K562 (cell line): ENCODE results near the gene PPT2. TPM values are rescaled to one million over a fixed set of nuclear protein-coding genes. Genes with fewer than 3 reads are reported as not detected.
A peak's percentile ranks its signal among the peaks of the same experiment; 100 is the strongest.

Experiments
- C11orf30 ChIP-seq: fragments of 450-650 bp; IDR thresholded peaks from 2 replicates; pipeline ENCODE4 v1.6.1; 2016; ENCODE audit warnings: low read depth, mild to moderate bottlenecking
- CAMTA2 ChIP-seq: fragments of 250-450 bp; sonication (Bioruptor Pico); conservative IDR thresholded peaks from 2 replicates; pipeline ENCODE4 v1.5.1; 2022
- CCNT2 ChIP-seq: IDR thresholded peaks from 2 replicates; pipeline ENCODE4 v1.6.1; 2011; ENCODE audit warnings: borderline replicate concordance, low read depth, mild to moderate bottlenecking, moderate library complexity, mixed read lengths, low read length; ENCODE audit not compliant: insufficient read length; ENCODE audit errors: extremely low read depth
- CHD2 ChIP-seq: IDR thresholded peaks from 2 replicates; pipeline ENCODE4 v1.6.1; 2011; ENCODE audit warnings: low read depth, low read length
- ELF2 ChIP-seq: fragments of 250-450 bp; sonication (Bioruptor Pico); IDR thresholded peaks from 2 replicates; pipeline ENCODE4 v1.5.0; 2021; ENCODE audit warnings: mild to moderate bottlenecking
- FOXP1 ChIP-seq: sonication (generic); formaldehyde crosslinking; IDR thresholded peaks from 2 replicates; pipeline ENCODE4 v1.8.0; 2022; ENCODE audit warnings: mild to moderate bottlenecking, missing genetic modification reagents
- GATAD2B ChIP-seq: fragments of 450-650 bp; IDR thresholded peaks from 2 replicates; pipeline ENCODE4 v1.6.1; 2017; ENCODE audit warnings: mild to moderate bottlenecking, borderline replicate concordance
- JUN ChIP-seq, 2 experiments: sonication (generic) in 1 of 2; formaldehyde crosslinking in 1 of 2; IDR thresholded peaks; 2 replicates each; pipeline versions ENCODE4 v1.6.1 to v1.8.0; 2012 to 2022; ENCODE audit warnings: borderline replicate concordance in 2 of 2, mild to moderate bottlenecking in 2 of 2, improper control_type of control experiment in 1 of 2, low read depth in 1 of 2, low read length in 1 of 2, missing genetic modification reagents in 1 of 2
- KAT7 ChIP-seq: sonication (generic); formaldehyde crosslinking; IDR thresholded peaks from 2 replicates; pipeline ENCODE4 v1.8.0; 2022; ENCODE audit warnings: missing genetic modification reagents, mild to moderate bottlenecking, borderline replicate concordance
- NFRKB ChIP-seq: fragments of 450-650 bp; IDR thresholded peaks from 2 replicates; pipeline ENCODE4 v1.6.1; 2016; ENCODE audit warnings: low read depth
- SRSF9 ChIP-seq: fragments of 200-400 bp; formaldehyde crosslinking; IDR thresholded peaks from 2 replicates; pipeline ENCODE4 v1.6.1; 2017; ENCODE audit warnings: low read depth, low read length, borderline replicate concordance
- ZC3H8 ChIP-seq: fragments of 450-650 bp; IDR thresholded peaks from 2 replicates; pipeline ENCODE4 v1.6.1; 2017
- ZNF696 ChIP-seq: fragments of 250-450 bp; sonication (Bioruptor Pico); conservative IDR thresholded peaks from 2 replicates; pipeline ENCODE4 v1.4.0; 2020; ENCODE audit warnings: mild to moderate bottlenecking, moderate library complexity
- polyA plus RNA-seq, 8 experiments: library from polyadenylated mRNA; depleted of rRNA in 4 of 8; stranded (reverse) in 5 of 8; unstranded in 3 of 8; fragments of >200 nt; fragmentation: Nextera tagmentation in 2 of 8; fragmentation: Illumina TruSeq in 1 of 8; extraction: Ambion mirVana in 2 of 8; extraction: Trizol in 1 of 8; gene quantifications; 2 replicates each; pipeline versions ENCODE4 v1.2.1 to v1.2.3, GENCODE V29; 2011 to 2014; ENCODE audit warnings: inconsistent platforms in 1 of 8, missing spikeins in 1 of 8
- total RNA-seq, 7 experiments: library from RNA; depleted of rRNA in 6 of 7; stranded (reverse); fragments of >200 nt in 6 of 7; fragmentation: Illumina TruSeq in 2 of 7; extraction: Trizol in 2 of 7; gene quantifications; 2 replicates each; pipeline versions ENCODE4 v1.2.1 to v1.2.3, GENCODE V29; 2011 to 2021; ENCODE audit warnings: low replicate concordance in 1 of 7
- TF ChIP-seq, protein P1 (sequence below), 2 experiments: fragments of 450-650 bp; IDR thresholded peaks; 2 replicates each; pipeline ENCODE4 v1.6.1; 2016; ENCODE audit warnings: mild to moderate bottlenecking in 2 of 2, borderline replicate concordance in 1 of 2, low read depth in 1 of 2, moderate library complexity in 1 of 2
- TF ChIP-seq, protein P2 (sequence below): fragments of 450-650 bp; IDR thresholded peaks from 2 replicates; pipeline ENCODE4 v1.6.1; 2016; ENCODE audit warnings: low read depth, mild to moderate bottlenecking, moderate library complexity
- TF ChIP-seq, protein P3 (sequence below): sonication (generic); formaldehyde crosslinking; IDR thresholded peaks from 2 replicates; pipeline ENCODE4 v1.9.0; 2022; ENCODE audit warnings: mild to moderate bottlenecking, missing genetic modification reagents

PPT2 gene
- total and polyA plus RNA-seq, 9 of the 15 experiments (the other 6 are each of a cell fraction or from before 2014, with no cell fraction given) = 27.4 to 98.8 (median 69.9) TPM

DNA sequence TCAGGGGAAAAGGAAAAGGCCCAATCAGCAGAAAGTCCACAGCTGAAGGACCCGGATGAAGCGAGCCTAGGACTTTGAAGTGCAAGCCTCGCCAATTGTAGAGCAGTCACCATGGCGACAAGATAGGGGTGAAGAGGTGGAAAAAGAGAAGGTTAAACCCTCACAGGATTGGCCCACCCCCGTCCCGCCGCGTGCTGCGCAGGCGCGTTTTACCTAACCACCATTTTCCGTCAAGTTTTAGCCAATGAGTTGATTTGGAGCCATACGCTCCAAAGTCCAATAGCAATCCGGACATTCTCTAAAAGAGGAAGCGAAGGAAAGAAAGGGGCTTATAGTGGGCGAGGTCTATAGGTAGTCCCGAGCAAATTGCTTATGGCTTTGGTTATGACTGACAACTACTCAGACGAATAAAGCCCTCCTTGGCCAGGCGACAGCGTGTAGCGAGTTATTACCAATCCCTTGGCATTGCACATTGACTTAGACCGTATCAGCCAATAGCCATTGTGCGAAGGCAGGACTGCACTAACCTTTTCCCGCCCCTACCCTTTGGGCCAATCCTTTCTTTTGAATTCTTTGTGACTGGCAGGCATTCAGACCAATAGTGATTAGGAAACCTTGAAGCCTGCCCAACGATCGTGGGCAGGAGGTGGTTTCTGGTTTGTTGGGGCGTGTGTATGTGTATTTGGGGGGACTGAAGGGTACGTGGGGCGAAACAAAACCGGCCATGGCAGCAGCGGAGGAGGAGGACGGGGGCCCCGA lies 24.0 kb downstream of the PPT2 start, which contains the start of gene RNF5 (continued):
- TF ChIP-seq, protein P1, sequence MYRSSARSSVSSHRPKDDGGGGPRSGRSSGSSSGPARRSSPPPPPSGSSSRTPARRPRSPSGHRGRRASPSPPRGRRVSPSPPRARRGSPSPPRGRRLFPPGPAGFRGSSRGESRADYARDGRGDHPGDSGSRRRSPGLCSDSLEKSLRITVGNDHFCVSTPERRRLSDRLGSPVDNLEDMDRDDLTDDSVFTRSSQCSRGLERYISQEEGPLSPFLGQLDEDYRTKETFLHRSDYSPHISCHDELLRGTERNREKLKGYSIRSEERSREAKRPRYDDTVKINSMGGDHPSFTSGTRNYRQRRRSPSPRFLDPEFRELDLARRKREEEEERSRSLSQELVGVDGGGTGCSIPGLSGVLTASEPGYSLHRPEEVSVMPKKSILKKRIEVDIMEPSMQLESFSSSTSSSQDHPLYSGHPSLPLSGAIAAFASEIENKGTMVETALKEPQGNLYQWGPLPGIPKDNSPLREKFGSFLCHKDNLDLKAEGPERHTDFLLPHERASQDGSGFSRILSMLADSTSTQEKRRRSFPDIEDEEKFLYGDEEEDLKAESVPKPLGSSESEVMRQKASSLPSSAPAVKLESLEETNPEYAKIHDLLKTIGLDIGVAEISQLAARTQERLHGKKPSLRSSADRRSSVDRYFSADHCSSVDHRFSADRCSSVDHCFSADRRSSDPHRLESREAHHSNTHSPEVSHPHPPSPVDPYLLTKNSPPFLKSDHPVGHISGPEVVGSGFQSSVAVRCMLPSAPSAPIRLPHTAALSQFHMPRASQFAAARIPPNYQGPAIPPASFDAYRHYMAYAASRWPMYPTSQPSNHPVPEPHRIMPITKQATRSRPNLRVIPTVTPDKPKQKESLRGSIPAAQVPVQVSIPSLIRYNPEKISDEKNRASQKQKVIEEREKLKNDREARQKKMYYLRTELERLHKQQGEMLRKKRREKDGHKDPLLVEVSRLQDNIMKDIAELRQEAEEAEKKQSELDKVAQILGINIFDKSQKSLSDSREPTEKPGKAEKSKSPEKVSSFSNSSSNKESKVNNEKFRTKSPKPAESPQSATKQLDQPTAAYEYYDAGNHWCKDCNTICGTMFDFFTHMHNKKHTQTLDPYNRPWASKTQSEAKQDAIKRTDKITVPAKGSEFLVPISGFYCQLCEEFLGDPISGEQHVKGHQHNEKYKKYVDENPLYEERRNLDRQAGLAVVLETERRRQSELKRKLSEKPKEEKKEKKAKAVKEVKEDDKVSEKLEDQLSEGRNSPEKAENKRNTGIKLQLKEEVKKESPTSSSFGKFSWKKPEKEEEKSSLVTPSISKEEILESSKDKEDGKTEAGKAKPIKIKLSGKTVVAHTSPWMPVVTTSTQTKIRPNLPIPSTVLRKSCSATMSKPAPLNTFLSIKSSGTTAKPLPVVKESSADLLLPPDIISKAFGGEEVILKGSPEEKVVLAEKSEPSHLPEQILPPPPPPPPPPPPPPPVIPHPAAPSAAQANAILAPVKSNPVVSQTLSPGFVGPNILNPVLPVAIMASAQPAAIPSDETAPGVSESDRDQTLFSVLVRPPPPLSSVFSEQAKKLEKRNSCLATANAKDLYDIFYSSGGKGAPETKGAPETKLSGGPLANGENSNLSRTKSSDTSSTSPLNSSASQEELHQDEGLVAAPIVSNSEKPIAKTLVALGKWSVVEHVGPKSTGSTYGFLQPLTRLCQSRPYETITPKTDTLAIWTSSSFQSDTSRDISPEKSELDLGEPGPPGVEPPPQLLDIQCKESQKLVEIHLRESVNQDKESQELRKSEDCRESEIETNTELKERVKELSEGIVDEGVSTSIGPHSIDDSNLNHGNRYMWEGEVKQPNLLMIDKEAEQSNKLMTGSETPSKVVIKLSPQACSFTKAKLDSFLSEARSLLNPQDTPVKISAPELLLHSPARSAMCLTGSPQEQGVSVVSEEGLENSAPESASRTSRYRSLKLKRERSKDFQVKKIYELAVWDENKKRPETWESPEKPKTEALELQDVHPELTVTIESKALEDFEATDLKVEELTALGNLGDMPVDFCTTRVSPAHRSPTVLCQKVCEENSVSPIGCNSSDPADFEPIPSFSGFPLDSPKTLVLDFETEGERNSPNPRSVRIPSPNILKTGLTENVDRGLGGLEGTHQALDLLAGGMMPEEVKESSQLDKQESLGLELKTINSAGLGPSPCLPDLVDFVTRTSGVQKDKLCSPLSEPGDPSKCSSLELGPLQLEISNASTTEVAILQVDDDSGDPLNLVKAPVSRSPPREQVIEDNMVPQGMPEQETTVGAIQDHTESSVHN (IDR thresholded peaks at IDR 0.05; ENCODE audit: borderline replicate concordance in 1 of 2, low read depth in 1 of 2) = no peak
- TF ChIP-seq C11orf30 = peak; percentile 100
- TF ChIP-seq, protein P2, sequence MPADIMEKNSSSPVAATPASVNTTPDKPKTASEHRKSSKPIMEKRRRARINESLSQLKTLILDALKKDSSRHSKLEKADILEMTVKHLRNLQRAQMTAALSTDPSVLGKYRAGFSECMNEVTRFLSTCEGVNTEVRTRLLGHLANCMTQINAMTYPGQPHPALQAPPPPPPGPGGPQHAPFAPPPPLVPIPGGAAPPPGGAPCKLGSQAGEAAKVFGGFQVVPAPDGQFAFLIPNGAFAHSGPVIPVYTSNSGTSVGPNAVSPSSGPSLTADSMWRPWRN = no peak; the same call in 1 of the 2 replicates
- no peak for TF ChIP-seq CCNT2
- no peak for TF ChIP-seq ZNF696 (CRISPR knock-in tag)
- TF ChIP-seq CHD2 = peak; percentile 88
- no peak for TF ChIP-seq ELF2 (CRISPR knock-in tag)
- TF ChIP-seq NFRKB = no peak
- TF ChIP-seq GATAD2B = no peak
- no peak for TF ChIP-seq FOXP1 (CRISPR knock-in tag)
- no peak for TF ChIP-seq SRSF9
- peak; percentile 32; the same call in 1 of the 2 replicates for TF ChIP-seq JUN (IDR thresholded peaks at IDR 0.05; ENCODE audit: borderline replicate concordance, low read depth, low read length)
- no peak for TF ChIP-seq JUN (CRISPR knock-in tag; IDR thresholded peaks at IDR 0.05; ENCODE audit: borderline replicate concordance)
- no peak for TF ChIP-seq CAMTA2 (CRISPR knock-in tag)
- TF ChIP-seq, protein P3, sequence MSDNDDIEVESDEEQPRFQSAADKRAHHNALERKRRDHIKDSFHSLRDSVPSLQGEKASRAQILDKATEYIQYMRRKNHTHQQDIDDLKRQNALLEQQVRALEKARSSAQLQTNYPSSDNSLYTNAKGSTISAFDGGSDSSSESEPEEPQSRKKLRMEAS (CRISPR knock-in tag) = peak; percentile 89
- TF ChIP-seq ZC3H8 = no peak
- no peak for TF ChIP-seq KAT7
